Mesendoderm (in vitro differentiated cells): ENCODE measurements around the gene CISD3. TPM values are rescaled to one million over a fixed set of nuclear protein-coding genes. Genes with fewer than 3 reads are reported as not detected.

Source experiments
- DNase-seq: peaks from one replicate; pipeline ENCODE4 v3.0.0; 2013
- H2AK5ac ChIP-seq: 2 replicates; pipeline ENCODE4 v1.6.1; 2013; ENCODE audit warnings: low read length, inconsistent platforms
- H2BK120ac ChIP-seq: 2 replicates; pipeline ENCODE4 v1.6.1; 2013; ENCODE audit warnings: low read depth, mild to moderate bottlenecking, low read length, moderate library complexity, mixed read lengths
- H2BK15ac ChIP-seq: replicated peaks from 2 replicates; pipeline ENCODE4 v1.6.1; 2013; ENCODE audit warnings: low read depth, mild to moderate bottlenecking, moderate library complexity
- H2BK5ac ChIP-seq: 2 replicates; pipeline ENCODE4 v1.6.1; 2013; ENCODE audit warnings: low read length, inconsistent platforms
- H3K18ac ChIP-seq: 2 replicates; pipeline ENCODE4 v1.6.1; 2013; ENCODE audit warnings: mild to moderate bottlenecking, low read length, mixed read lengths
- H3K23ac ChIP-seq: one replicate; pipeline ENCODE4 v1.6.1; 2013; ENCODE audit warnings: low read length
- H3K27ac ChIP-seq: 2 replicates; pipeline ENCODE4 v1.5.1; 2013; ENCODE audit warnings: low read depth, mild to moderate bottlenecking, inconsistent platforms, low read length, moderate library complexity
- H3K27me3 ChIP-seq: 2 replicates; pipeline ENCODE4 v1.6.1; 2013; ENCODE audit warnings: low read length, control low read depth, mild to moderate bottlenecking, inconsistent platforms; ENCODE audit not compliant: insufficient read depth, poor library complexity
- H3K36me3 ChIP-seq: 2 replicates; pipeline ENCODE4 v1.6.1; 2013; ENCODE audit warnings: low read length, inconsistent platforms; ENCODE audit not compliant: control insufficient read depth, insufficient read depth
- H3K4ac ChIP-seq: one replicate; pipeline ENCODE4 v1.6.1; 2013; ENCODE audit warnings: low read depth, mild to moderate bottlenecking, low read length, moderate library complexity
- H3K4me1 ChIP-seq: 2 replicates; pipeline ENCODE4 v1.6.1; 2013; ENCODE audit warnings: low read depth, low read length, inconsistent platforms; ENCODE audit not compliant: control insufficient read depth
- H3K4me2 ChIP-seq: 2 replicates; pipeline ENCODE4 v1.6.1; 2013; ENCODE audit warnings: low read length
- H3K4me3 ChIP-seq: 2 replicates; pipeline ENCODE4 v1.5.1; 2013; ENCODE audit warnings: mild to moderate bottlenecking, low read length
- H3K56ac ChIP-seq: one replicate; pipeline ENCODE4 v1.6.1; 2013; ENCODE audit warnings: low read length
- H3K79me1 ChIP-seq: 2 replicates; pipeline ENCODE4 v1.6.1; 2013; ENCODE audit warnings: low read length, inconsistent platforms
- H3K79me2 ChIP-seq: 2 replicates; pipeline ENCODE4 v1.6.1; 2013; ENCODE audit warnings: mild to moderate bottlenecking, low read length; ENCODE audit not compliant: control insufficient read depth, insufficient read depth
- H3K9ac ChIP-seq: 2 replicates; pipeline ENCODE4 v1.6.1; 2013; ENCODE audit warnings: low read length, inconsistent platforms
- H4K5ac ChIP-seq: one replicate; pipeline ENCODE4 v1.6.1; 2013; ENCODE audit warnings: low read length
- H4K8ac ChIP-seq: one replicate; pipeline ENCODE4 v1.6.1; 2013; ENCODE audit warnings: low read depth, mild to moderate bottlenecking, control low read depth, low read length, moderate library complexity
- WGBS: extraction: QIAGEN DNeasy Blood & Tissue Kit; methylation state at CpG from one replicate; pipeline ENCODE4 v1.1.7; 2013; ENCODE audit warnings: low lambda C conversion rate, missing lambda C conversion rate; ENCODE audit not compliant: insufficient coverage; ENCODE audit errors: extremely low coverage; 5-methylcytosine and 5-hydroxymethylcytosine counted together
- polyA plus RNA-seq, 2 experiments: library from polyadenylated mRNA; stranded (reverse); fragments of 200-250 nt; gene quantifications; one replicate each; pipeline ENCODE4 v1.2.3, GENCODE V29; 2013

CISD3 gene
- 7.5 TPM for polyA plus RNA-seq (2013, experiment 1 of 2)
- polyA plus RNA-seq (2013, experiment 2 of 2), result 8.7 TPM

- H3K56ac ChIP-seq, result peak within 1 kb of the TSS; percentile 97
- peak within 1 kb of the TSS; percentile 59 for H2BK5ac ChIP-seq
- no peaks in the 10 kb centered on the region for H3K36me3 ChIP-seq
- H2BK15ac ChIP-seq, result no peak within 1 kb of the TSS
- no peak within 1 kb of the TSS for H4K5ac ChIP-seq
- DNase-seq, result peak; percentile 84
- peak within 1 kb of the TSS; percentile 93 for H3K9ac ChIP-seq
- no peak within 1 kb of the TSS for H4K8ac ChIP-seq
- H2AK5ac ChIP-seq, result no peak within 1 kb of the TSS
- no peaks in the 10 kb centered on the region for H3K79me1 ChIP-seq
- H3K79me2 ChIP-seq, result no peaks in the 10 kb centered on the region
- peak within 1 kb of the TSS; percentile 33 for H3K18ac ChIP-seq
- no CpG with 5 or more reads among the region's 92 CpGs for WGBS
- H3K27me3 ChIP-seq, result no peaks in the 10 kb centered on the region
- H3K4ac ChIP-seq, result no peak within 1 kb of the TSS
- no peak within 1 kb of the TSS for H2BK120ac ChIP-seq
- peak within 1 kb of the TSS; percentile 99 for H3K4me2 ChIP-seq
- H3K4me1 ChIP-seq, result peaks cover 3% of the 10 kb centered on the region
- H3K27ac ChIP-seq, result peak within 1 kb of the TSS; percentile 60
- peak within 1 kb of the TSS; percentile 76 for H3K4me3 ChIP-seq
- no peak within 1 kb of the TSS for H3K23ac ChIP-seq
Measured at GRCh38 chr17:38729886-38730525, at the start of gene CISD3. Gene CISD3, plus strand, starts transcription at chr17:38730341. Its CDS starts 18 bp downstream, at chr17:38730359.

- no peak overlapping the region for H3K9ac ChIP-seq
- H3K36me3 ChIP-seq, result no peaks in the 10 kb centered on the region
- H3K56ac ChIP-seq, result no peak overlapping the region
- H3K4me3 ChIP-seq, result no peak overlapping the region
- H3K79me2 ChIP-seq, result no peaks in the 10 kb centered on the region
- H2BK120ac ChIP-seq, result no peak overlapping the region
- DNase-seq, result peak; percentile 37
- no peak overlapping the region for H2AK5ac ChIP-seq
- no CpG with 5 or more reads among the region's 3 CpGs for WGBS
- H4K8ac ChIP-seq, result no peak overlapping the region
- H3K18ac ChIP-seq, result no peak overlapping the region
- H3K79me1 ChIP-seq, result no peaks in the 10 kb centered on the region
- H3K27ac ChIP-seq, result no peak overlapping the region
- no peak overlapping the region for H2BK15ac ChIP-seq
- H3K4me2 ChIP-seq, result no peak overlapping the region
- no peaks in the 10 kb centered on the region for H3K27me3 ChIP-seq
- H2BK5ac ChIP-seq, result no peak overlapping the region
- no peak overlapping the region for H3K4ac ChIP-seq
- no peak overlapping the region for H3K23ac ChIP-seq
- no peak overlapping the region for H4K5ac ChIP-seq
- no peaks in the 10 kb centered on the region for H3K4me1 ChIP-seq
Measured at GRCh38 chr17:38681096-38681495, 49.0 kb upstream of the CISD3 start.

- Histone ChIP-seq H2BK5ac (no peak overlapping the region), H3K56ac (no peak overlapping the region), H3K27me3 (no peaks in the 10 kb centered on the region)
Measured at GRCh38 chr17:38685491-38685890, 44.6 kb upstream of the CISD3 start.

GRCh38 chr17:38687286-38687685, 42.9 kb upstream of the CISD3 start:
- WGBS, result no CpG with 5 or more reads among the region's 5 CpGs
- Histone ChIP-seq H3K4ac (no peak overlapping the region), H3K79me1 (no peaks in the 10 kb centered on the region), H3K79me2 (no peaks in the 10 kb centered on the region), H2BK15ac (no peak overlapping the region), H3K4me2 (no peak overlapping the region), H3K27ac (no peak overlapping the region), H3K4me3 (no peak overlapping the region), H2BK120ac (no peak overlapping the region), H3K9ac (no peak overlapping the region), H4K5ac (no peak overlapping the region), H3K23ac (no peak overlapping the region), H3K27me3 (no peaks in the 10 kb centered on the region), H4K8ac (no peak overlapping the region), H3K18ac (no peak overlapping the region), H3K36me3 (no peaks in the 10 kb centered on the region), H2AK5ac (no peak overlapping the region), H3K56ac (no peak overlapping the region), H3K4me1 (no peaks in the 10 kb centered on the region), H2BK5ac (no peak overlapping the region)
- DNase-seq, result no peak

More at GRCh38 chr17:38685491-38685890, 44.6 kb upstream of the CISD3 start:
- no peaks in the 10 kb centered on the region for H3K4me1 ChIP-seq
- no peak overlapping the region for H3K4me2 ChIP-seq
- no peak overlapping the region for H3K23ac ChIP-seq
- no peak overlapping the region for H3K27ac ChIP-seq
- H3K36me3 ChIP-seq, result no peaks in the 10 kb centered on the region
- no peak overlapping the region for H3K4me3 ChIP-seq
- no CpG with 5 or more reads among the region's 12 CpGs for WGBS
- no peak overlapping the region for H3K18ac ChIP-seq
- H3K9ac ChIP-seq, result no peak overlapping the region
- H4K5ac ChIP-seq, result no peak overlapping the region
- H2AK5ac ChIP-seq, result no peak overlapping the region
- H3K79me2 ChIP-seq, result no peaks in the 10 kb centered on the region
- H4K8ac ChIP-seq, result no peak overlapping the region
- H3K79me1 ChIP-seq, result no peaks in the 10 kb centered on the region
- no peak overlapping the region for H3K4ac ChIP-seq
- no peak overlapping the region for H2BK15ac ChIP-seq
- no peak for DNase-seq
- no peak overlapping the region for H2BK120ac ChIP-seq

- no CpG with 5 or more reads among the region's 4 CpGs for WGBS
- H3K79me1 ChIP-seq, result no peaks in the 10 kb centered on the region
- no peaks in the 10 kb centered on the region for H3K36me3 ChIP-seq
- no peak overlapping the region for H2BK15ac ChIP-seq
- no peak overlapping the region for H2BK5ac ChIP-seq
- H3K9ac ChIP-seq, result no peak overlapping the region
- no peaks in the 10 kb centered on the region for H3K4me1 ChIP-seq
- no peak overlapping the region for H2BK120ac ChIP-seq
- no peak overlapping the region for H3K27ac ChIP-seq
- no peaks in the 10 kb centered on the region for H3K27me3 ChIP-seq
- no peak overlapping the region for H3K4ac ChIP-seq
- no peak overlapping the region for H3K23ac ChIP-seq
- no peak overlapping the region for H3K56ac ChIP-seq
- no peaks in the 10 kb centered on the region for H3K79me2 ChIP-seq
- H3K4me2 ChIP-seq, result no peak overlapping the region
- H3K4me3 ChIP-seq, result no peak overlapping the region
- no peak overlapping the region for H3K18ac ChIP-seq
- H4K8ac ChIP-seq, result no peak overlapping the region
- DNase-seq, result no peak
- H2AK5ac ChIP-seq, result no peak overlapping the region
- H4K5ac ChIP-seq, result no peak overlapping the region
Measured at GRCh38 chr17:38690386-38690785, 39.8 kb upstream of the CISD3 start.

- H3K4me3 ChIP-seq, result no peak overlapping the region
- no peaks in the 10 kb centered on the region for H3K79me2 ChIP-seq
- no peak overlapping the region for H3K4ac ChIP-seq
Measured at GRCh38 chr17:38691154-38691553, 39.0 kb upstream of the CISD3 start.

More at GRCh38 chr17:38691154-38691553, 39.0 kb upstream of the CISD3 start:
- Histone ChIP-seq H3K27me3 (no peaks in the 10 kb centered on the region), H3K27ac (no peak overlapping the region), H3K23ac (peak overlapping the region; percentile 66), H3K56ac (no peak overlapping the region), H2BK15ac (no peak overlapping the region), H3K79me1 (no peaks in the 10 kb centered on the region), H3K9ac (no peak overlapping the region), H2BK5ac (no peak overlapping the region), H2BK120ac (no peak overlapping the region), H2AK5ac (no peak overlapping the region), H4K5ac (no peak overlapping the region), H3K4me1 (no peaks in the 10 kb centered on the region), H4K8ac (no peak overlapping the region), H3K36me3 (no peaks in the 10 kb centered on the region), H3K18ac (no peak overlapping the region), H3K4me2 (no peak overlapping the region)
- no peak for DNase-seq
- no CpG with 5 or more reads among the region's 4 CpGs for WGBS
